Measurements from ENCODE around the gene CCDC192.

GRCh38 chr5:127970081-127970480, 266.9 kb downstream of the CCDC192 start:
- TF ChIP-seq, protein P1, sequence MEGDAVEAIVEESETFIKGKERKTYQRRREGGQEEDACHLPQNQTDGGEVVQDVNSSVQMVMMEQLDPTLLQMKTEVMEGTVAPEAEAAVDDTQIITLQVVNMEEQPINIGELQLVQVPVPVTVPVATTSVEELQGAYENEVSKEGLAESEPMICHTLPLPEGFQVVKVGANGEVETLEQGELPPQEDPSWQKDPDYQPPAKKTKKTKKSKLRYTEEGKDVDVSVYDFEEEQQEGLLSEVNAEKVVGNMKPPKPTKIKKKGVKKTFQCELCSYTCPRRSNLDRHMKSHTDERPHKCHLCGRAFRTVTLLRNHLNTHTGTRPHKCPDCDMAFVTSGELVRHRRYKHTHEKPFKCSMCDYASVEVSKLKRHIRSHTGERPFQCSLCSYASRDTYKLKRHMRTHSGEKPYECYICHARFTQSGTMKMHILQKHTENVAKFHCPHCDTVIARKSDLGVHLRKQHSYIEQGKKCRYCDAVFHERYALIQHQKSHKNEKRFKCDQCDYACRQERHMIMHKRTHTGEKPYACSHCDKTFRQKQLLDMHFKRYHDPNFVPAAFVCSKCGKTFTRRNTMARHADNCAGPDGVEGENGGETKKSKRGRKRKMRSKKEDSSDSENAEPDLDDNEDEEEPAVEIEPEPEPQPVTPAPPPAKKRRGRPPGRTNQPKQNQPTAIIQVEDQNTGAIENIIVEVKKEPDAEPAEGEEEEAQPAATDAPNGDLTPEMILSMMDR (IDR thresholded peaks at IDR 0.05; ENCODE audit: low read depth, low read length, poor library complexity, severe bottlenecking): no peak
- no peak for TF ChIP-seq EZH2phosphoT487 (IDR thresholded peaks at IDR 0.05; ENCODE audit: borderline replicate concordance, low read length)
